HG03159 (cell line): ENCODE data around the gene IRF6.

Experiments
- ATAC-seq: cut with Tn5 transposase; IDR thresholded peaks from one replicate; pipeline ENCODE4 v1.9.1; 2021; ENCODE audit warnings: mild to moderate bottlenecking, moderate library complexity; ENCODE audit not compliant: unreplicated experiment

IRF6 gene

DNA sequence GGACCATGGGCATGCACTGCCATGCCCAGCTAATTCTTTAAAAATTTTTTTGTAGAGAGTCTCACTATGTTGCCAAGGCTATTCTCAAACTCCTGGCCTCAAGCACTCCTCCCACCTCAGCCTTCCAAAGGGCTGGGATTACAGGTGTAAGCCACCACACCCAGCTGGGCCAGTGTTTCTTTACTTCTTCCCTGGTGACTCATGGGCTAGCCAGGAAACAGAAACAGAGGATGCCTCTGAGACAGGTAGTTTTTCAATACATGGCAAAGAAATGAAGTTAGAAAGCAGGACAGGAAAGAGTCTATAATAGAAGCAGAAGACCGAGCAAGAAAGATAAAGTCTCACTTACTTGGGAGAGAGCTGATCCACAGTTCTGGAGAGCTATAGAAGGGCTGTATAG is 14.0 kb downstream of the IRF6 start:
- no peak for ATAC-seq

DNA sequence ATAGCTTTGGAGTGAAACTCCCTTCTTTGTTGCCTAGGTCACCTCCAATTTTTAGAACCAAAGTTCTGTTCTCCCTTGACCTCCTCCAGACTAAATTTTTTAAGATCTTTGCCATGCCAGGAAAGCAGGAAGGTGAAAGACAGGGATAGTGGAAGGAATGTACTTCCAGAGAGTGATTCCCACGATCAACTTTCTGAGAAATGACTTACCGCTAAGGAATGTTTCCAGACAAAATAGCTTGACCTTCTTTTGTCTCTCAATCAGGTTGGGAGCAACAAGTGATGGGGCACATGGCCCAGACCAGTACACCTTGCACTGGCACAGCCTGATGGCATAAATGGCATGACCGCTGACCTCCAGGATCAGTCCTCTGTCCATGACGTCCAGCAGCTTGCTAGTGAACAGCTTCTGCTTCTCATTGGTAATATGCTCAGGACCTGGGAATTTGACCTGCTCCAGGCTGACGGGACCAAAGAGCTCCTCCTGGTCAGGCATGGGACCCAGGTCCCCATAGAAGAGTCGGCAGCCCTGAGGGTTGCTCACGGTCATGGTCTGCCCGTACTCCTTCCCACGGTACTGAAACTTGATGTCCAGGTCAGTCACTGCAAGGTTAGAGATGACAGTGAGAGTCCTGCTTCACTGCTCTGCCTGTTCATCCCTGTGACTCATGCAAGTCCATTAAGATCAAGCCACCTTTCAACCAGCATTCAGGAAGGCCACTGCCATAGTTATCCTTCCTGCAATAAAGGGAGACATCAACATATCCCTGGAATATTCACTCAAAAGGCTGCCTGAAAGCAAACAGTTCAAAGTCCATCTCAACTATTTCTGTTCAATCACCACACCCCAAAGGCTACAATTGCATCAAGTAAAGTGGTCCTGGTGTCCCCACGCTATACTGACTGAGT is 15.4 kb downstream of the IRF6 start:
- ATAC-seq: no peak

DNA sequence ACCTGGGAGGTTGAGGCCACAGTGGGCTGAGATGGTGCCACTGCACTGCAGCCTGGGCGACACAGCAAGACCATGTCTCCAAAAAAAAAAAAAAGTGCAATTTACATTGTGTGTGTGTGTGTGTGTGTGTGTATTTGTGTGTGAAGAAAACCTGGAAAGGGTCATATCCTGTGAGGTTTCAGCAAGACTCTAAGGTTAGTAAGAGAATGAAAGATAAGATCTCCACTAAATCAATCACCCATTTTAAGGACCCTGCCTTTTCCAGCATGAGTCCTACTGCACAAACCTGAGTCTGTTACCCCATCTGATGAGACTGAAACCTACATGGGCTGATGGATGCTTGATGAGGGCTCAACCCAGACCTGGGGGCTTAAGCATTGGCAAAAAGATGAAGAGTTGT is 16.7 kb downstream of the IRF6 start:
- no peak for ATAC-seq

DNA sequence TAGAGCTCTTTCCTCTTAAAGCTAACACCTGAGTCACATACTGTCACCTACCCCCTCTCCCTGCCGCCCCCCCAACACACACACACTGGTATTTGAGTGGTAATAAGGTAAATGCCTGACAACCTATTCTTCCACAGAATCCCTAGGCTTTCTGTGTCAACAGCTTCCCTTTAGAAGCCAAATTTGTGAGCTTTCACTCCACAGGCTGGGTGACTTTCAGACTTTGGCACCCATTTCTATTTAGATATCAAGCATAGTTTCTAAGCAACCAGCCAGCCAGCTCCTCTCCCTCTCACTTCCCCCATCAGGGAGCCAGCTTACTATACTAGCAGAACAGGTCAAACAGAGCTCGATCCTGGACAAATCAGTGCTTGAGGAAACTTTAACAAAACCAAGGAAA is 18.4 kb downstream of the IRF6 start:
- ATAC-seq: no peak

DNA sequence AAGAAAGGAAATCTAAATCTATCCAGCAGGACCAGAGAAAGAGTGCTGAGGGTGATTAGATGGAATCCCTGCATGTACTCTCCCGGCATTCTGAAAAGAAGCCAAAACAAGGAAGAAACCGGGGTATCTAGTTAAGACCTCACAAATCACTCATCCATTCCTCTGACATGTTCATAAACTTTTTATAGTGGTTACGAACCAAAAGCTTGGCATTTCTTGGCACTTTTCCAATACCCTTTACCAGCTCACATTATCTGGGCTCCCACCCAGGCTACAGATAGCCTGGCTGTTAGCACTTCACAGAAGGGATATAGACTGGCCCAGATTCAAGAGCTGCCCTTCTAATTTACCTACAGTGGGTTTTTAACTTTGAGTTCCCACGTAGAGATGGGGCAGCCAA is 19.8 kb downstream of the IRF6 start:
- ATAC-seq: no peak

DNA sequence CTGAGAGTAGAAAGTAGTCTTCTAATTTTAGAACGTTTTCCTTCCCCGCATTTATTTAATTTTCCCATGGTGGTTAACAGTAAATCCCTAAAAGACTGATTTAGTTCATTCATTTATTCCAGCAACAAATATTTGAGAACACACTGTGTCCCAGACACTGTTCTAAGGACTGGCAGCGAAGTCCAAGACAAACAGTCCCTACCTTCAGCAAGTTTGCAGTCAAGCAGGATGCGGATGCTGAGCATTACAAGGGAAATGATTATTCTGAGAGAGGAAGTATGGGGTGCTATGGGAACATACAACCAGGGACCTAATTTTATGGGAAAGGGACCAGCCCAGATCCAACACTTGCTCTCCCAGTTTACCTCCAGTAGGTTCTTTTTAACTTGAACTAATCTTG is 20.4 kb downstream of the IRF6 start:
- no peak for ATAC-seq

DNA sequence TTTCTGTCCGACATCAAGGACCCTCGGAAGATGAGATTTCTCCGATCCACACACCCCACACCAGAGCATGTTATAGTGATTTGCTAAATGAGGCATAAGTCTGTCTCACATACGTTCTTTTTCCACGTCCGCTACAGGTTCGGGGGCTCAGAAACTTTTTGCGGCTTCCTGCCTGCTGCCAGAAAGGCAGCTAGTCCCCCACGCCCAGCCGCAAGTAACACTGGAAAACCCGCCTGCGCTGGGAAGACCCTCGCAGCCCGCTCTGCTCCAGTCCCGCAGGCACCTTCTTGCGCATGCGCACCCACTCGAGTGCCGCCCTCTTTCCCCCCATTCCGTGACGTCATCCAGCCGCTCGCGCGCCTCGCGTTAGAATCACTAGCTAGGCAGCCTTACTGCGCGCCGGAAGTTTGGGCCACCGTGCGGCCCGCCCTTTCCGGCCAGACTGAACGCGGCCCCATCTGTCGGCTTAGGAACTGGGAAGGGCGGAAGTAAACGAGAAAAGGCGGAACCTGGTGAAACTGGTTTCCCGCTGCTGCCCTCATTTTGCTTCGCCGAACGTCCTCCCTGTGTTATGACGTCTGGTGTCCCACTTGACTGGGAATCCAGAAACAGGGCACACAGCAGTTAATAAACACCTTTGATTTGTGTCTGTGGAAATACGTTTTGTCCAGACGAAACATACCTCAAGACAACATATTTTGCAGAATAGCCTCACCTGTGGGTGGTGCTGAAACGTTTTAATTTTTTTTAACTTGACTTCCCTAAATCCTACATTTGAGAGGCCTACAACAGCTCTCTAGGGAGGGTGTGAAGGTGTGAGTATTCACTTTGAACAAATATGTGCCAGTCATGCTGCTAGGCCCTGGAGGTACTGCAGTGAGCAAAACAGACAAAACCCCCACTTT is 21.4 kb downstream of the IRF6 start, which contains the start of gene C1orf74:
TSS of gene C1orf74 (minus strand) at position 295 of the 905 bp plus-strand sequence. CDS start 925 bp downstream, outside the sequence.
- peak; percentile 99 for ATAC-seq

DNA sequence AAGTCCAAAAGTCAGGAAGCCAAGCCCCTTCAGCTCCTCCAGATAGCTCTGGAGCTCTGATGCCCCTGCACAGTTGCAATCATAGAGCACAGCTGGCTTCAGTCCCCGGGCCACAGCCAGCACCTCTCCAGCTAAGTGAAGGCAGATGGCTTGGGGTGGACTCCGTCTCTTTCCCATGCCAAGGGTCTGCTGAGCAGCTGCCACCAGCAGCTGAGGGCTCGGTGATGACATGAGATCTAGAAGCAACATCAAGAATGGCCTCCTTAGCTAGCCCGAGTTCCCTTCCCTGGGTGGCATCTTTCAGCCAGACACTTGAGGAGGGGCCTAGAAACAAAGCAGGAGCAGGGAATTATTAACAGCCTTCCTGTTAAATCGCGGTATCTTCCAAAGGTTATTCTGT is 22.6 kb downstream of the IRF6 start:
- no peak for ATAC-seq

DNA sequence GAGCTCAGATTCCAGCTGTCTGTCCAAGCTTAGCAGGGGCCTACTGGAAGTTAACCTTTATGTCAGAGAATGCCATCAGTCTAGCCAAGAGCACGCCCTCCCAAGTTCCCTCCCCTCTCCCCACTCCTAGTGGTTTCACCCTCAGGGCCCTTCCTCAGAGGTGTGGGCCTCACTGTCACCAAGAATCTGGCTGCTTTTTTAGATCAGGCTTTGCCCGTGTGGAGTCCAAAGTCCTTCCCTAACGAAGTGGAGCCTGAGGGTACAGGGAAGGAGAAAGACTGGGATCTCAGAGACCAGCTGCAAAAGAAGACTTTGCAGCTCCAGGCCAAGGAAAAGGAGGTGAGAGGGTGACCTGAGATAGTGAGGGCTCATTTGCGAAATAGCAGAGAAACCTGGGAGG is 25.7 kb downstream of the IRF6 start:
- ATAC-seq: no peak

DNA sequence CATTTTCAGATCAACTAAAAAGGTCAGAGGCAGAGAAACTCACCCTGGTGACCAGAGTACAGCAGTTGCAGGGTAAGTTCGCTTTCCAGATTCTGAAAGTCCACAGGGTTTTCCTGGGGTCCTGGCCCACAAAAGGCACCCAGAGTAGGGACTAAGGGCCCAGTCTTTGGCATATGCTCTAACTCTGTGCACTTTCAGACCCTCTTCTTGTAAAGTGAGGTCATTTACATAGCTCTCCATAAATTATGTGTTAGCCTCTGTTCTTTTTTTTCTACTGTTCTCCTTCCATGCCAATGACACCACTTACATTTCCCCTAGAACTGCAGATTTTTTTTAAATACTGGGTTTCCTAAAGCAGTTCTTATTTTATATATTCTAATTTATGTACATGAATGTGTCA is 27.8 kb downstream of the IRF6 start:
- ATAC-seq: no peak

DNA sequence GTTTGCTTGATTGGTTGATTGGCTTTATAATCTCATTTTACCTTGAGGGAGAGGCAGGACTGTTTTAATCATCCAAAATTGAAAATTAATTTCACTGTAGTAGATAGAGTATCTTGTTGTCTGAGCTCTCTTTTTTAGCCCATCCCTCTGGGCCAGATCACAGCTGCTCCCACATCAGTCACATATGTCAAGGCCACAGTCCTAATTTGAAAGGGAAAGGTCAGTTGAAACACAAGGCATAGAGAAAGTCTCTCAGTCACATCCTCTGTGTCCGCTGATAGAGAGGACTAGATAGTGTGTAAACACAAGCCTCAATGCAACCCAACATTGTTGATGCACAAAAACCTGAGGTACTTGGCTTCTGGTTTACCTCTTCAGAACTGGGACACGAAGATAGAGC is 28.4 kb downstream of the IRF6 start:
- ATAC-seq: no peak

DNA sequence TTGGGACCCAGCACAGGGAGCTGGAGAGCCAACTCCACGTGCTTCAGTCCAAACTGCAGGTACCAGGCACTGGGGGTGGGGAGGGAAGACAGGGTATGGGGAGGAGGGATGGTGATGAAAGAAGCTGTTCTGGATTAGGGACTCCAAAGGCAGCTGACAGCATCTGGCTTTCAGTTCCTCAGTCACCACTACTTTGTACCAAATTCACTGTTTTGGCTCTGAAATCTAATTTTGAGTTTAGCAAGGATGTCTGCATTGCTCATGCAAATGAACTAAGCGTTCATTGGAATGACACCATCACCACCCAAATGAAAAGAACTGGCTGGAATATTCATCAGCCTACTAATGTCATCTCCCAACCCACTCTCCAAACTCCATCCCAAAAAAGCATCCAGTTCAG is 30.3 kb downstream of the IRF6 start:
- no peak for ATAC-seq

DNA sequence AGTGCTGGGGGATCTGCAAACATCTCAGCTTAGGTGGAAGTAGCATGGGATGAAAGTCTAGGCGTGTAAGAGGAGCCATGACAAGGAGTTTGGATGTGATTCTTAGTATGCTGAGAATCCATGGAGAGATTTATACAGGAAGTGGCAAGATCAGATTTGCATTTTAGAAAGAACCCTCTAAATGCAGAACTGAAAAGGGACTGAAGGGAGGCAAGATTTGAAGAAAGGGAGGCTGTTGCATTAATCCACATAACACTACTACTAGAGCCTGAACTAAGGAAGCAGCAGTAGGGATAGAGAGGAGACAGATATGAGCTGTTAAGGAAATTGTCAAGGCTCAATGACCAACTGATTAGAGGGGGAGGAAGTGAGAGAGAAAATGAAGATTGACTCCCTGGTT is 31.4 kb downstream of the IRF6 start:
- peak; percentile 69 for ATAC-seq

DNA sequence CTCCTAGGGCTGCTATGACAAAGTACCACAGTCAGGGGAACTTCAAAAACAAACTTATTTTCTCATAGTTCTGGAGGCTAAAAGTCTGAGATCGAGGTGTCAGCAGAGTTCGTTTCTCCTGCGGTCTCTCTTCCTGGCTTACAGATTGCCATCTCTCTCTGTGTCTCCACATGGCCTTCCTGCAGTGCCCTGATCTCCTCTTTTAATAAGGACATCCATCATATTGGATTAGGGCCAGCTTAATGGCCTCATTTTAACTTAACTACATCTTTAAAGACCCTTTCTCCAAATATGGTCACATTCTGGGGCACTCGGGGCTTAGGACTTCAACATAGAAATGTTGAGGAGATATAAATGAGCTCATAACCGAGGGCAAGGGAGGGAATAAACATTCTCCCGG is 33.8 kb downstream of the IRF6 start:
- no peak for ATAC-seq

DNA sequence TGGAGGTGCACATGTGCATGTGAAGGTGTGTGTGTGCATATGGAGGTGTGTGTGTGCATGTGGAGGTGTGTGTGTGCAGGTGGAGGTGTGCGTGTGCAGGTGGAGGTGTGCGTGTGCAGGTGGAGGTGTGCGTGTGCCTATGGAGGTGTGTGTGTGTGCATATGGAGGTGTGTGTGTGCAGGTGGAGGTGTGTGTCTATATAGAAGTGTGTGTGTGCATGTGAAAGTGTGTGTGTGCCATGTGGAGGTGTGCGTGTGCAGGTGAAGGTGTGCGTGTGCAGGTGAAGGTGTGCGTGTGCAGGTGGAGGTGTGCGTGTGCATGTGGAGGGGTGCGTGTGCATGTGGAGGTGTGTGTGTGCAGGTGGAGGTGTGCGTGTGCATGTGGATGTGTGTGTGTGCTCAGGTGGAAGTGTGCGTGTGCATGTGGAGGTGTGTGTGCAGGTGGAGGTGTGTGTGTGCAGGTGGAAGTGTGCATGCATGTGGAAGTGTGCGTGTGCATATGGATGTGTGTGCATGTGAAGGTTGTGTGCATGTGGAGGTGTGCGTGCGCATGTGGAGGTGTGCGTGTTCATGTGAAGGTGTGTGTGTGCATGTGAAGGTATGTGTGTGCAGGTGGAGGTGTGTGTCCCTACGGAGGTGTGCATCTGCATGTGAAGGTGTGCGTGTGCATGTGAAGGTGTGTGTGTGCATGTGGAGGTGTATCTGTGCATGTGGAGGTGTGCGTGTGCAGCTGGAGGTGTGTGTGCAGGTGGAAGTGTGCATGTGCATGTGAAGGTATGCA is 35.1 kb downstream of the IRF6 start:
- ATAC-seq: no peak

DNA sequence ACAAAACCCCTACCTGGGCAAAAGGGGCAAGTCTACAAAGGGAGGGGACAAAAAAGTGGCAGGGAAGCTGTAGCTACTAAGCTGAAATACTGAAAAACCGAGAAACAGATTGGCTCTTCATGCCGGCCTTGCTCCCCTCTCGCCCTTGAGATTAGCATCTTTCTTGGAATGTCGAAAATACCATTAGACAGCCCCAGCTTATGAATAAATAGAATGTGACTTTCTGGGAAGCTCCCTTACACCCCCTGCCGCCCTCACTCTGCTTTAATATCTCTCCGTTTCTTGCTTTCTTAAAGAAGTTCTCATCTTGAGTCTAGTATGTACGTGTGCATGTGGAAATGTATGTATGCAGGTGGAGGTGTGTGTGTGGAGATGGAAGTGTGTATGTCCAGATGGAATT is 36.0 kb downstream of the IRF6 start:
- ATAC-seq: no peak

DNA sequence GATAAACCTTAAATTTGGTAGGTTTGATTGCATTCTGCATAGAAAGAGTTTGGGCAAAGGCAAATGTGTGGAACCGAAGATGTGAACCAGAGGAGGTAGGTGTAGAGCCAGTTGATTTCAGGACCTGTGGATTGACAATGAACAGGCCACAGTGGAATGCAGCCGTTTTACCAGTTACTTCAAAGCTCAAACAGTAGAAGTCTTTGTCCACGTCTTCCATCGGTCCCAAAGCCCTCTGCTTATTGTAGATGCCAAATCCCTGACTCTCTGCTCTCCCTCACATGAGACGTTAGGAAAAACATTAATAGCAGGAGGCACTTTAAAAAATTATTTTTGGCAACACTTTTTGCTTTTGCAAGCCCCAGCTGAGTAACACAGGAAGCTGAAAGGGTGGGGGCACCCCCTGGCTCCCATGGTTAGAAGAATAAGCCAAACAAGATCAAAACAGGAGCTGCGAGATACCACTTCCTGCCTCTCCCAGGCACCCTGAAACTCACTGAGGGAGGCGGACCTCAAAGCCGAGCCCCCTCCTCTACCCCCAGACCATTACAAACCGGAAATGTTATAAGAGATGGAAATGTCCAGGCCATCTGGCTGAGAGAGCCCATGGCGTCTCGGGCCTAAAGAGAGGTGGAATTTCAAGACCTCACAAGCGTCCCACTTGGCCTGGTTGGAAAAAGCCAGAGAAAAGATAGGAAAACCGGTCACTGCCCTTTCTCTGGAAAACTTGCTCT is 36.6 kb downstream of the IRF6 start:
- ATAC-seq: peak; percentile 80

DNA sequence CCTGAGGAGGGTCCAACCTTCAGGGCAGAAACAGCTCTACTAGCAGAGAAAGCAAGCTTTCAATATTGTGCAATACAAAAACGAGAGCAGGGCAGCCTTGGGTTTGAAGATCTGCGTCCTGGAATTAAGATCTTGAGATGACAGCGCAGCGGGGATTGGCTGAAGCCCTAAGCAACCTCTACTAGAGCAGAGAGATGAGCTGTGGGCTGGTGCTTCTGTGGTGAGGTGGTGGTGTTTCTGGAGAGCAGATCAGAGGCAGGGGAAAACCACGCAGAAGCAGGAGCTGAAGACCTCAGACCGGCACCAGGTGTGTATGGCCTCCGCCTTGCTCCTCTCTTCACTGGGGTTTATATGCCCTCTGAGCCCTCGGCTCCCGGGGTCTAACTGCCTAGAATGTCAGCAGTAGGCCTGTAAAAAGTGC is 37.6 kb downstream of the IRF6 start:
- ATAC-seq: peak; percentile 81

DNA sequence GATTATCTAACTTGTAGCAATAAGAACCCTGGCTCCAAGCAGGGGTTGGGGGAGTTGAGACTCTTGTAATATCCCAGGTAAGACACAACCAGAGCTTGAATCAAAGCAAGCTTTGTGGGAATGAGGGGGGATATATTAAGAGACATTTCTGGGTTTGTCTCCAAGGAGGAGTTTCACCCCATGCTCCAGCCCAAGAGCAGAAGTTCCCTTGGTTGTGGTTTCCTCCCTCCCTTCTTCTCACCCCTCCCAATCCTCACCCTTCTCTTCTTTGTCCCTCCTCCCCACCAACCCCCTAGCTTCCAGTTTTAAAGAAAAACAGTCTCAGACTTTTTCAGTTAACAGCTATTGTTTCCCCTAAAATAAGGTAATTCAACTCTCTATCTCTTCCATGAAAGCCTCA is 38.2 kb downstream of the IRF6 start:
- no peak for ATAC-seq

DNA sequence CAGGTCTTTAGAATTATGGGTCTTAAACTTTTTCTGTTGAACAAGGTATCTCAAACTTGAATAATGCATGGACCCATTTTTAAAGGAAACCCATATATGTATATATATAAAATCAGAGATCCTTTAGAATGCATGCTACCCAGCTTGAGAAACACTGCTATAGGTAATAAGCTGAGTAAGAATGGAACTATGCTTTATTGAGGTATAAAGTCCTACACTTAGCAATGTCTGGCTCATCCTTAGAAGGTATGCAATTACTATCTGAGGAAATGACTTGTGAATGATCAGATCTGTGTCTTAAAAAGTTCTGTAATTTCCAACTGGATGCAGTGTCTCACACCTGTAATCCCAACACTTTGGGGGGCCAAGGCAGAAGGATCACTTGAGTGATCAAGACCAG is 38.8 kb downstream of the IRF6 start:
- no peak for ATAC-seq
